Mucosa of gallbladder (tissue), 1 donor: Measurements from ENCODE around the gene RBP4. TPM values are rescaled to one million over a fixed set of nuclear protein-coding genes. Genes with fewer than 3 reads are reported as not detected.
"Not testable (repeated sequence)": the region's sequence is repeated elsewhere in the genome, so short reads cannot be mapped to it uniquely, and the experiment has no call there.

Experiments
- DNase-seq: peaks from one replicate; pipeline ENCODE4 v3.0.0-alpha.2; 2020; ENCODE audit warnings: low spot score
- total RNA-seq: library from RNA; stranded (reverse); gene quantifications from one replicate; pipeline ENCODE4 v1.2.1, GENCODE V29; 2021
- donor health status: DM: no; HTN: no; CAD: no.

Gene RBP4
- total RNA-seq, 1 donor from 2014 or later, result 59.9 TPM

GRCh38 chr10:93566435-93567276 is 34.4 kb downstream of the RBP4 start, which contains the start of gene FFAR4:
Gene FFAR4 (plus strand): TSS chr10:93566665. CDS start chr10:93566721, 56 bp downstream.
- peak; percentile 69 for DNase-seq

GRCh38 chr10:93565446-93565845 is 35.6 kb downstream of the RBP4 start:
- DNase-seq, result no peak

GRCh38 chr10:93560541-93560940 is 40.5 kb downstream of the RBP4 start:
- no peak for DNase-seq

GRCh38 chr10:93559490-93559889 is 41.5 kb downstream of the RBP4 start:
- DNase-seq, result no peak

GRCh38 chr10:93554760-93555432 is 46.1 kb downstream of the RBP4 start:
- DNase-seq, result peak; percentile 81

GRCh38 chr10:93554316-93554663 is 46.7 kb downstream of the RBP4 start:
- no peak for DNase-seq

GRCh38 chr10:93553482-93554315 is 47.3 kb downstream of the RBP4 start:
- DNase-seq, result no peak

- no peak for DNase-seq
These were observed 48.3 kb downstream of the RBP4 start for GRCh38 chr10:93552780-93553179.

GRCh38 chr10:93550606-93551005 is 50.4 kb downstream of the RBP4 start:
- no peak for DNase-seq

- no peak for DNase-seq
These were observed 52.5 kb downstream of the RBP4 start for GRCh38 chr10:93548376-93549071.

- DNase-seq, result no peak
These were observed 53.5 kb downstream of the RBP4 start for GRCh38 chr10:93547522-93547921.

GRCh38 chr10:93546995-93547394 is 54.0 kb downstream of the RBP4 start:
- DNase-seq, result not testable (repeated sequence)

- DNase-seq, result peak; percentile 53
These were observed 58.7 kb downstream of the RBP4 start for GRCh38 chr10:93542358-93542791.

Other genes starting within 250 kb of the RBP4 start
- gene MYOF, start 118.9 kb downstream of the RBP4 start, total RNA-seq, result 99.3 TPM
- 1.3 TPM for gene CEP55, start 104.6 kb downstream of the RBP4 start, total RNA-seq
- 6.1 TPM for gene FFAR4, start 34.6 kb downstream of the RBP4 start, total RNA-seq
- gene PDE6C, start 11.3 kb upstream of the RBP4 start, total RNA-seq, result not detected
- 12.5 TPM for gene FRA10AC1, start 101.4 kb upstream of the RBP4 start, total RNA-seq
- 4.2 TPM for gene LGI1, start 156.7 kb upstream of the RBP4 start, total RNA-seq